ENCODE results near the gene FAM3A.

- TF ChIP-seq CTCF (IDR thresholded peaks at IDR 0.05; ENCODE audit: borderline replicate concordance, extremely low read depth, low read length, poor library complexity, severe bottlenecking) (no peak), EZH2 (IDR thresholded peaks at IDR 0.05; ENCODE audit: borderline replicate concordance, low read depth, low read length, severe bottlenecking) (no peak)
Observed at GRCh38 chrX:154507673-154508383, 8.2 kb downstream of the FAM3A start.

Data from DND-41 (cell line).